HG02571 (cell line): Measurements from ENCODE around the gene CHRND.

Source experiments
- ATAC-seq: cut with Tn5 transposase; IDR thresholded peaks from one replicate; pipeline ENCODE4 v1.9.1; 2021; ENCODE audit warnings: mild to moderate bottlenecking, moderate library complexity; ENCODE audit not compliant: unreplicated experiment

The CHRND gene

DNA sequence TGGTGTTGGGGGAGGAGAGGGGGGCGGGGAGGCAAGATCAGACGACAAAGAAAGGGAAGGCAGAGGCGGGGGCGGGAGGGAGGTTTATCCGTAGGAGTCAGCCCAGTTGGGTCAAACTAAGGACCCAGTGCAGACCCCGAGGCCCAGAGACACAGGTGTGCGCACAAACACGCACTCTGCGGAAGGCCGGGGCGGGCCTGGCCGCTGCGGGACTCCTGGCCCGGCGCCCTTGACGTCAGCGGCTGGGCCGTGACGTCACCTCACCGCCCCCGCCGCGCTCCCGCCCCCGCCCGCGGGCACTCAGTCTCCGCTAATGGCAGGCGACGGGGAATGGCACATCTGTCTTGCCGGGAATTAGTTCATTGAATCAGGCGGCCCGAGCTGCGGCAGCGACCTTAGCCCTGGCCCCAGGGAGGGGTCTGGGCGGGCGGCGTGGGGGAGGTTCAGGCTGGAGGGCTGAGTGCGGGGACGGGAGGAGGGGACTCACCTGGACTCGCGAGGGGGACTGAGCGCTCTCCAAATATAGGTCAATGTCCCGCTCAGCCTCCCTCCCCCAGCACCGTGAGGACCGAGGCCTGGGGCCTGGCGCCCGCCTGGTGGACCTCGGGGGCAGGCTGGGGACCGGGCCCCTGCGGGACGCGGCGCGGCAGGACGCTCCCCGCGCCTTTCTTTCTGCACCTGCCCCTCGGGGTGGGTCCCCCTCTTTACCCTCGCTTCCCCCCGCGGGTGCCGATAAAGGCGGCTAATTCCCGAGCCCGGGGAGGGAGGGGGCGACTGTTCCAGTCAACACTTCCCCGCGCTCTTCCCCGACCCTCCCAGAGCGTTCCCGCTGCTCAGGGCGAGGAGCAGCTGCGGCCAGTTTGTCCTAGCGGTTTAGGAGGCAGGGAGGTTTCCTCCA is 22.8 kb upstream of the CHRND start:
- no peak for ATAC-seq

DNA sequence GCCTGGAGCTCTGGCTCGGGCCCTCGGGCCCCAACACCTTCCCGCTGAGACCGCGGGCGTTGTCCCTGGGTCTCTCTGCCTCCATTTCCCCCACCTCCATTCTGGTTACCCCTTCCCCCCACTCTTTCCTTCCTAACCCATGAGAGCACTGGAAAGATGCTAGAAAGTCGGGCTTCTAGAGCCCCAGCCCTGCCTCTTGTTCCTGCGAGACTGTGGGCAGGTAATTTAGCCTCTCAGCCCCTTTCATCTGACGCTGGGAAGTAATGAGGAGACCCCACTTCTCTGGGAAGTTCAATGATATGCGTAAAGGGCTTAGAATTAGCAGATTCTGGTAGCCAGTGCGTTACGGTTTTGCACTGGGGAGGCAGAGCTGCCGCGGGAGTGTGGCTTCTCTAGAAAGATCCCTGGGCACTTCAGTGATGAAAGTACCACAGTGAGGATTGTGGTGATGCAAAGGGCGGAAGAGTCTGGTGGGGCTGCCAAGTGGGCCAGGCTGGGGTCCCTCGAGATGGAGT is 22.1 kb upstream of the CHRND start:
- ATAC-seq, result no peak

DNA sequence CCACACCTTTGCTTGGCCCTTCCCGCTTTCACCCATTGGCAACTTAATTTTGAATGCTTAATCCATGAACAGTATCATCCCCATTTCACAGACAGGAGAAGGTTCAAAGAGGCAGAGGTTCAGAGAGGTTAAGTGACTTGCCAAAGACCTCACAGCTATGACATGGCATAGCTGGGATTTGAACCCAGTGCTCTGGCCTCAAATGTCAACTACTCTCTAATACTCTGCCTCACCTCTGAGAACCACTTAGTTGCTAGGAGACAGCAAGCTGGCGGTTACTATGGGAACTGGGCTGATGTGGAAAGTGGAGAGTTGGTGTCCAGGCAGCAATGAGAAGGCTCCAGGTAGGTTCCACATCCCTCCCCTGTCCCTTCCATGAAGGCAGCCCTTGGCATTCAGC is 21.5 kb upstream of the CHRND start:
- ATAC-seq, result no peak

DNA sequence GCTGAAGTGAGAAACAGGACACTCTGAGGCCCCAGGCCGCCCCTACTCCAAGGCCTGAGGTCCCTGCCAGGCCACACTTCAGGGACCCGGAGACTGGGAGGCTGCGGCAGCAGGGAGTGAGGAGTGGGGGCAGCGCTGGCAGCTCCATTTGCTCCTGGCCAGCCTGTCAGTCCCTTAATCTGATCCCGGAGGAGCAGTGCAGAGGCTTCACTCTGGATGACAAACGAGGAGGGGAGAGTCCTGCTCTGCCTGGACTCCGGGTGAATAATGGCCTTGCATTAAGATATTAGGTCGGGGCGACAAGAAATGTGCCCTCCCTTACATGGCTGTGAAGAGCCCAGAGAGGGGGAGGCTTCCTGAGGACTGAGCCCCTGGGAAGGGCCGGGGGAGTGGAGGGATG is 20.1 kb upstream of the CHRND start:
- ATAC-seq, result no peak

DNA sequence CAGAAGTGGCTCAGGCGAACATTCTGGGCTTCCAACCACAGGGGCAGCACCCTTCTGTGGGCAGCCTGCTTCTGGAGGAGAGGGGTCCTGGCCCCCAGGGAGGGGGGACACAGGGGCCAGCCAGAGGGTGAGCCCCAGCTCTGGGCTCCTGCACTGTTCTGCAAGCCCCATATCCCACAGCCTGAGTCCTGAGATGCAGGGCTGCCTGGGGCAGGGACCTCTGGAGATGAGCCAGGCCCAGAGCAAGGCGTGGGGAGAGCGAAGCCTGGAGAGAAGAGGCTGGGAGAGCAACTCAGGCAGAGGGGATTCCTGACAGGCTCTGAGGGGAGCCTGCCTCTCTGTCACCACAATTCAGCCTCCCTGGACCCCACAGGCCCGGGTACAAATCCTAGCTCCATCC is 19.3 kb upstream of the CHRND start:
- no peak for ATAC-seq

DNA sequence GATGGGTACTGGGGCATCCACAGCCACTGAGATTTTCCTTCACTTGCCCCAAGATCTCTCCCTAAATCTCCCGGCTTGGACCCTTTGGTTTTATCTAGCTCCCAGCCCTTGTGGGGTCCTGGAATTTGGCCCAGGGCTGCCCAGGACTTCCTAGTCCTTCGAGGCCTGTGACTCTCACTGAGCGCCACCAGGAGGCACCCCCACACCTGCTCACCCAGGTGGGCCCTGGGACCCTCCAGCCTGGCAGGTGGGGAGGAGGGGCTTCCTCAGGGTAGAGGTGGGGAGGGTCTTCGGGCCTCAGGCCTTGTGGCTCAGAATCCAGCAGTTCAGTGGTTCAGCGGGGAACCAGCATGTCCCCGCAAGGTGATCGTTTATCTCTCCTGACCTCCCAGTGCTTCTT is 17.7 kb upstream of the CHRND start:
- ATAC-seq, result no peak

DNA sequence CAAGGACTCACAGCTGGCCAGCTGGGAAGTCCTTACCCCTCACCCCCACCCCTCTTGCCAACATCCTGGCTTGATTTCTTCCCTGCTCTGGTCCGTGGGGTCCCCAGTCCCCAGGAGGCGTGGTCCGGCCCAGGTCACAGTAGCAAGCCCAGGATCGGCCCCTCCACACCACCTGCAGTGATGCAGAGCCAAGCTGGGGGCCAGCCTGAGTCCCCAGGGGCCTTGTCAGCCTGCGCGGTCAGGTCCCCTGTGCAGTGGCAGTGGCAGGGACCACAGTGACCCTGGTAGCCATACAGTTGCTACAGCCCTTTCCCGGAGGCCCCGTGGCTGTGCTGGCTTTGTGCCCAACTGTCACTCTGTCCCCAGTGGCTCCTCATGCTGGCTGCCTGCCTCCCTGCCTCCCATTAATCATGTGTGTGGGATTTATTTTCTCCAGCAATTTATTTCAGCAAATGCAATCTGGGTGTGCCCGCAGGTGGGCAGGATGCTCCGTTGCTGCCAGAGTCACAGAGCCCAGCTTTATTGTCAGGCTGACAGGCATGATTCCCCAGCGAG is 14.5 kb upstream of the CHRND start:
- ATAC-seq, result no peak

DNA sequence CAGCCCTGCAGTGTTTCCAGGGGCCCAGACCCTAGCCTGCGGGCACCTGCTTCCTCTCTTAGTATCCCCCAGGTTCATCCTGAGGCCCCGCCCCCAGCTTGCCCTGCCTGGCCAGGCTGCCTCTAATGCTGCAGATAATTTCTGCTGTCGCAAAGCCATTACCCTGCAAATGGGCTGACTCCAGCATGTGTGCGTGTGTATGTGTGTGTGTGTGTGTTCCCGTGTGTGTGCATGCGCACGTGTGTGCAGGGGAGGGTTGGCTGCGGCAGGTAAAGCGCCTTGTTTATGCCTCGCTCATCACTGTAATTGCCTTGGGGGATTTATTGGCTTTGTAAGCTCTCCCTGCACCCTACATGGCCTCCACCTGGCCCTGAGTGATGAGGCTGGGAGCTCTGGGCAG is 13.4 kb upstream of the CHRND start:
- no peak for ATAC-seq

DNA sequence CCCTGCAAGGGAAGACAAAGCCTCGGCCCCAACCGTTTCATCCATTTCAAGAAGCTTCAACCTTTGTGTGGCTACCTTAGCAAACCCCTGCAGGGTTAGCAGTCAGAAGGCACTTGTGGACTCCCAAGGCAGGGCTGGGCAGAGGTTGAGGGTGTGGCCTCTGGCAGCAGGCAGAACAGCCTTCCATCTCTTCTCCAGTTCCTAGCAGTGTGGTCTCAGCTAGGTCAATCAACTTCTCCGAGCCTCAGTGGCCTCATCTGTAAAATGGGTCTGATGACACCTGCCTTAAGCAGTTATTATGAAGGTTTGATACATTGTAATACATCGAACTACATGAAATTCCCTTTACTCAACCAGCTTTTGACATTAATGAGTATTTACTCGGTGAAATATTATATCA is 12.6 kb upstream of the CHRND start:
- ATAC-seq, result no peak

DNA sequence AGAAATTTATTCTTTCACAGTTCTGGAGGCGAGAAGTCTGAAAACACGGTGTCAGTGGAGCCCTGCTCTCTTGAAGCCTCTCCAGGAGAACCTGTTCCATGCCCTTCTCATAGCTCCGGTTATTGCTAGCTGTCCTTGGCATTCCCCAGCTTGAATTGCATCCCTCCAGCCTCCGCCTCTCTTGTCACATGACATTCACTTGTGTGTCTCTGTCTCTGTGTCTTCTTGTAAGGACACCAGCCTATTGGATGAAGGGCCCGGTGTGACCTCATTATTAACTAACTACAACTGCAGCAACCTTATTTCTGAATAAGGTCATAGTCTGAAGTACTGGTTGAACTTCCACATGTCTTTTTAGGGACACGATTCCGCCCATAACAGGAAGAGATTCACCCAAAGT is 10.3 kb upstream of the CHRND start:
- ATAC-seq, result no peak

DNA sequence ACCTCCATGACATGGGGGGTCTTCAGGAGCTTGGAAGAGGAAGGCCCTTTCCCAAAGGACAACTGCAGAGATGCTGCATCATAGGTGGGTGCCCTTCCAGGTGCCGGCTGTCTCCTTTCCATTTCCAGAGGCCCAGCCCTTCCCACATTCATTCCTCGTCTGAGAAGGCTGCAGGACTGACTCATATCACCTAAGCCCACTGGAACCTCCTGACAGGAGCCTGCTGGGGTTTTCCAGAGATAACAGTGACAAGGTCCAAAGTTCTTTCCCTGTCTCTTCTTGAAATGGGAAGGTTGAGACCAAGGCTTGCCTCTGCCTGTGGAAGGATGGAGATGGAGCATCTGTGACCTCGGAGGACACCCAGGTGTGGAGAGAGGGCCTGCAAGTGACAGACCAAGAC is 9.4 kb upstream of the CHRND start:
- no peak for ATAC-seq

DNA sequence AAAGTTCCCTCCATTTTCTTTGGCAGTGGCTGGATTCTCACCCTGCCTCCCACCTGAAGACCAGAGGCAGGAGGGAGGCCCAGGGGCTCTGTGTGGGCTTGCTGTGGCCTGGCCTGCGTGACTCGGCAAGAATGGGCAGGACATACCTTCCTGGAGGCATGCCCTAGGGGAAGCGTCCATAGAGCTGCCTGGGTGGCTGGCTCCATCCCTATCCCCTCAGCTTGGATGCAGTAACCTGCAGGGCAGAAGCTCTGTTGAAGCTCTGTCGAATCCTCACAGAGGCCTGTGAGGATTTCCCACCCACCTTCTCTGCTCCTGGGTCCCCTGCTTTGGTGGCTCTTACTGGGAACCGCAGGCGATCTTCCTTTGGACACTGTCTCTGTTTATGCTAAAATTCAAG is 7.1 kb upstream of the CHRND start:
- no peak for ATAC-seq

DNA sequence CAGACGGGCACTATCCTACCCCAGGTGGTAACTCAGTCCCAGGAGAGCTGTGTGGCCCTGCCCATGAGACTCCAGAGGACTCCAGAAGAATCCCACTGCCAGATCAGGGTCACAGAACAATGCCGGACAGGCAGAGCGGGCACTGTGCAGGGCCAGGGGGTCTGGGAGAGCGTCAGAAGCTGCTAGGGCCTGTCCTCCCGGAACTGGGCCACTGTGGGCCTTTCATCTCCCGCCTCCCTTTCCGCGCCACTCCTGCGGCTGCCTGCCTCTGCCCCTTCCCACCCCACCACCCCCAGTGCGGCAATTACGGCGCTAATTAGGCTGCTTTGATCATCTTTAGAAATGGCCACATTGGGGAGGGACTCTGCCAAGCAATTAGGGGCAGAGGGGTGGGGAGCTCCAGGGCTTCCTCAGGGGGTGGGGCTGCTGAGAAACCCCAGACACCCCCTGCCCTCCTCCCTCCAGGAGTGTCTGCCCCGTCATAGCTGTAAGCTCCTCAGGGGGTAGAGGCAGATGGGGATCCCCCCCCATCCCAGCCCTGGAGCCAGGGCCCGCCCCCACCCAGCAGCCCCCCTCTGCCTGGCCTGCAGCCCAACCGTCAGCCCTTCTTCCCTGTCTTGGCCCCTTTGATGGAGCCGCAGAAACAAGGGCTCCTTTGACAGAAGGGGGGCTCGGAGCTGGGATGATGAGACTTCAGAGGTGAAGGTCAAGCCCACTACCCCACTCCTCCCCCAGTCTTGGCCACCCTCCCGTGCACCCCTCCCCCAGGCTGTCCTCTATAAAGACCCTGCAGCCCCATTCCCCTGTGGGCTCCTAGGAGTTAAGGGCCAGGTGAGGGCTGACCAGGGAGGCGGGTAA is 6.2 kb upstream of the CHRND start, which contains the start of gene PRSS56:
Gene PRSS56, plus strand, starts transcription at position 808 of the 858 bp plus-strand sequence. CDS start 211 bp downstream, outside the sequence.
- no peak for ATAC-seq

DNA sequence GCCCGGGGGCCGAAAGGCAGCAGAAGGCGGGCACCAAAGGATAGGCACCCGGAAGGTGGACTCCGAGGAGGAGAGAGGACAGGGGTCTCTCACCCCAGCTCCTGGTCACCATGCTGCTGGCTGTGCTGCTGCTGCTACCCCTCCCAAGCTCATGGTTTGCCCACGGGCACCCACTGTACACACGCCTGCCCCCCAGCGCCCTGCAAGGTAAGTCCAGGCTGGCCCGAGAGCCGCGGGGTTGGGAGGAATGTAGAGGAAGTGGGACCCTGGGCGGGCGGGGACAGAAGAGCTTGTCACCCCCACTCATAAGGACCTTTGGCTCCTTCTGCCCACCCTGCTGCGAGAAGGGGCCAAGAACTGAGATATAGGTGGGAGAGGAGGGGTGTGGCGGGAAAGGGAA is 5.5 kb upstream of the CHRND start:
- ATAC-seq, result no peak

DNA sequence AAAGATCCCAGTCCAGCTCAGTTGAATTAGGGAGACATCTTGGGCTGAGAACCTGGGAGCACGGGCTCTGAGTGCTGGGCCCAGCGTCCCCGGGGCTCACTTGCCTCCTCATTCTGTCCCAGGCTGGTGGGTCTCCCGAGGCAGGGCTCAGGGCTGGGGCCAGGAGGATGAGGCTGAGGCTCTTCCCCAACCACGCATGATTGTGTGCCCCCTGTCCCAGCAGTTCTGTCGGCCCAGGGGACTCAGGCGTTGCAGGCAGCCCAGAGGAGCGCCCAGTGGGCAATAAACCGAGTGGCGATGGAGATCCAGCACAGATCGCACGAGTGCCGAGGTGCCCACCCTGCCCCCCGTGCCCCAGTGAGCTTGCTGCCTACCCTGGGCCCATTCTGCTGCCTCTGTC is 4.9 kb upstream of the CHRND start:
- no peak for ATAC-seq

DNA sequence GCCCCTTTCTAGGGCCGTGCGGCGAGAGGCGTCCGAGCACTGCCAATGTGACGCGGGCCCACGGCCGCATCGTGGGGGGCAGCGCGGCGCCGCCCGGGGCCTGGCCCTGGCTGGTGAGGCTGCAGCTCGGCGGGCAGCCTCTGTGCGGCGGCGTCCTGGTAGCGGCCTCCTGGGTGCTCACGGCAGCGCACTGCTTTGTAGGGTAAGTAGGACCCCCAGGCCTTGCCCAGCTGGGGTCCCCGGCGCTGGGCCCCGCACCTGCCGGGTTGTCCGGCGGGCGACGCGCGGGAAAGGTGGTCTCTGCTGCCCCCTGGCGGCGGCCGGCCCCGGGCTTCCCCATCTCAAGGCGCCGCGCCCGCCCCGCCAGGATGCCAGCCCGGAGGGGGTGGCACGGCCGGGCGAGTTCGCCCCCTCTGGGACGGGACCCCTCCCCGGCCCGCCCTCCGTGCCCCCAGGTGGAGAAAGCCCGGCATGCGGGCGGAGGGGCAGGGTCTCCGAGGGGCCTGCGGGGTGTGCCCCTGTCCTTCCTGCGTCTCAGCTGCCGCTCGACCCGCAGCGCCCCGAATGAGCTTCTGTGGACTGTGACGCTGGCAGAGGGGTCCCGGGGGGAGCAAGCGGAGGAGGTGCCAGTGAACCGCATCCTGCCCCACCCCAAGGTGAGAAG is 3.9 kb upstream of the CHRND start:
- no peak for ATAC-seq

DNA sequence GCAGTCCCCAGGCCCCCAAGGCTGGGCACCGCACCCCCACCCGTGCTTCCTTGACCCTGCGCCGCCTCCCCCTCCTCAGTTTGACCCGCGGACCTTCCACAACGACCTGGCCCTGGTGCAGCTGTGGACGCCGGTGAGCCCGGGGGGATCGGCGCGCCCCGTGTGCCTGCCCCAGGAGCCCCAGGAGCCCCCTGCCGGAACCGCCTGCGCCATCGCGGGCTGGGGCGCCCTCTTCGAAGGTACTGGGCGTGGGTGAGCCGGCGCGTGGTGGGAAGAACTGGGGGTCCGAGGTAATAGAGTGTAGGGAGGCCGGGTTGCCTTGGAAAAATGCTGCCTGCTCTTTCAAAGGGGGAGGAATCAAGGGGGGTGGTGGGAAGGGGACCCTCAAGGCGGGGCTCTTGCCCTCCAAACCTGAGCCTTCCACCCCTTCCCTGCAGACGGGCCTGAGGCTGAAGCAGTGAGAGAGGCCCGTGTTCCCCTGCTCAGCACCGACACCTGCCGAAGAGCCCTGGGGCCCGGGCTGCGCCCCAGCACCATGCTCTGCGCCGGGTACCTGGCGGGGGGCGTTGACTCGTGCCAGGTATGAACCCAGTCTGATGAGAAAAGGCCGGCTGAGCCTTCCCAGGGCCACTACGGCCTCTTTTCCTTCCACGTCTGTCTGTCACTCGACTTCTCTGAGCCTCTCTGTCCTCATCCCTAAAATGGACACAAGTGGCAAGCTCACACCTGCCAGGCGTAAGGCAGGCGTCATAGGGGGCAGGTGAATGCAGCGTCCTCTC is 3.1 kb upstream of the CHRND start:
- ATAC-seq, result no peak

DNA sequence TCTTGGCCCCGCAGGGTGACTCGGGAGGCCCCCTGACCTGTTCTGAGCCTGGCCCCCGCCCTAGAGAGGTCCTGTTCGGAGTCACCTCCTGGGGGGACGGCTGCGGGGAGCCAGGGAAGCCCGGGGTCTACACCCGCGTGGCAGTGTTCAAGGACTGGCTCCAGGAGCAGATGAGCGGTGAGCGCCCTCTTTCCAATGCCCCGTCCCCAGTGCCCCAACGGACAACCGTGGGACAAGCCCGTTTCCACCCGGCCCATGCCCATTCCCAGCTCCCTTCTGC is 2.6 kb upstream of the CHRND start:
- no peak for ATAC-seq

DNA sequence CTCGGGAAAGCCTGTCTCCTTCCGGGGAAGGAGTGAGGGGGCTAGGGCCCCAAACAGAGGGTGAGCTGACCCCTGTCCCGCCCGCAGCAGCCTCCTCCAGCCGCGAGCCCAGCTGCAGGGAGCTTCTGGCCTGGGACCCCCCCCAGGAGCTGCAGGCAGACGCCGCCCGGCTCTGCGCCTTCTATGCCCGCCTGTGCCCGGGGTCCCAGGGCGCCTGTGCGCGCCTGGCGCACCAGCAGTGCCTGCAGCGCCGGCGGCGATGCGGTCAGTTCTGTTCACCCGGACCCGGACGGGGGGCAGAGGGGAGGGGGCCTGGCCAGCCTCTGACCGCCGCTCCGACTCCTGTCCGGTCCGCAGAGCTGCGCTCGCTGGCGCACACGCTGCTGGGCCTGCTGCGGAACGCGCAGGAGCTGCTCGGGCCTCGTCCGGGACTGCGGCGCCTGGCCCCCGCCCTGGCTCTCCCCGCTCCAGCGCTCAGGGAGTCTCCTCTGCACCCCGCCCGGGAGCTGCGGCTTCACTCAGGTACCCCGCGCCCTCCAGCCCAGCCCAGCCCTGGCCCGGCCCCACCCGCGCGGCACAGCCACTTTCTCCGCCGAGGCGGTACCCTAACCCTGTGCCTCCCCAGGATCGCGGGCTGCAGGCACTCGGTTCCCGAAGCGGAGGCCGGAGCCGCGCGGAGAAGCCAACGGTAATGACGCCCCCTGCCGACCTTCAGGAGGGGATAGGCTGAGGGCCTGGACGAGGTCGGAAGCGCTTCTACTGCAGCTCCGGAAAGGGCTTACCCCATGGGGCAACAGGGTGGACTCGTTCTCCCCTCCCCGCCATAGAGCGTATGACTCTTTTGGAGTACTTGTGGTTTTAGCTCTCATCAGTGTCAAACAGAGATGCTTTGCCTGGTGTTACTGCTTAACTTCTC is 2.0 kb upstream of the CHRND start:
- ATAC-seq, result no peak
